ENCODE measurements around the gene ATG7.

DNA sequence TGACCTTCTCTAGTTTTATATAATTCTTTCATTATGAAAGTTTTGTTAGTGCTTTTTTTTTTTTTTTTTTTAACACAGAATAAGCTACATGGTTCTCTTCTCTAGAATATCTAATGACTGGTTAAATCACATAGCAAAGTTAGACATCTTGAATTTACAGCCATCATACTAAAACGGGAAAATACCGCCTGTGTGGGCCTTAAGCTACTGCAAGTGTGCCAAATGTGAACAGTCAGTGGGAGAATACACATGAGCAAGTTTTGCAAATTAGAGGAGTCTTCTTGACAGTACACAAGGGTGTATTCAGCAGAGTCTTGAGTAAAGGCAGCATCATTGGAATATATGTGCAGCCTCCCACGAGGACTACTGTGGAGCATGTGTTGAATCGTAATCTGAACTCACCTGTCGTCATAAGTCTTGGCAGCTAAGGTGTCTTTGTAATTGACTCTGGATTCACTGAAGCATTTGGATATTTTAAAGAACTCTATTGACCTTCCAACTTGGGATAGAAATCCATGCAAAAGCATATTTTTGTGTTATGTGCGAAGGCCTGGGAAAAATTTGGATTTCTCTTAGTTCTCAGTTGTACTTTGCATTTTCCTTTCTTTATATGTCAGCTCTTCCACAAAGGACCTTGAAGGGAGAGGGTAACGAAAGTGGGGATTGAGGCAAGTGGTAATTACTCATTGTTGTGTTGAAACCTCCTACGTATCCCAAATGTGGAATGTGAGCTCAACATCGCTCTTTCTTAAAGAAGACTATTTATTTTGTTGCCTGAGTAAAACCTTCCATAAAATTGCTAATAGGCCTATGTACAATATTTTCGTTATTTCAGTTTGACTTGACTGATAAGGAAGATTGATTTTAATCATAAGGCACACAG lies 117.4 kb downstream of the ATG7 start:
- no peak for TF ChIP-seq SUZ12 (IDR thresholded peaks at IDR 0.05; ENCODE audit: extremely low read depth, insufficient read depth, insufficient read length)
- no peak for TF ChIP-seq YY1 (IDR thresholded peaks at IDR 0.05; ENCODE audit: insufficient read depth, insufficient read length)
